ENCODE measurements around the gene FOXP3. TPM values are rescaled to one million over a fixed set of nuclear protein-coding genes. Genes with fewer than 3 reads are reported as not detected.

Gene FOXP3
- total and polyA plus RNA-seq, 2 of the 4 experiments (the other 2 are of a cell fraction): 0.05 TPM; not detected in 1

DNA sequence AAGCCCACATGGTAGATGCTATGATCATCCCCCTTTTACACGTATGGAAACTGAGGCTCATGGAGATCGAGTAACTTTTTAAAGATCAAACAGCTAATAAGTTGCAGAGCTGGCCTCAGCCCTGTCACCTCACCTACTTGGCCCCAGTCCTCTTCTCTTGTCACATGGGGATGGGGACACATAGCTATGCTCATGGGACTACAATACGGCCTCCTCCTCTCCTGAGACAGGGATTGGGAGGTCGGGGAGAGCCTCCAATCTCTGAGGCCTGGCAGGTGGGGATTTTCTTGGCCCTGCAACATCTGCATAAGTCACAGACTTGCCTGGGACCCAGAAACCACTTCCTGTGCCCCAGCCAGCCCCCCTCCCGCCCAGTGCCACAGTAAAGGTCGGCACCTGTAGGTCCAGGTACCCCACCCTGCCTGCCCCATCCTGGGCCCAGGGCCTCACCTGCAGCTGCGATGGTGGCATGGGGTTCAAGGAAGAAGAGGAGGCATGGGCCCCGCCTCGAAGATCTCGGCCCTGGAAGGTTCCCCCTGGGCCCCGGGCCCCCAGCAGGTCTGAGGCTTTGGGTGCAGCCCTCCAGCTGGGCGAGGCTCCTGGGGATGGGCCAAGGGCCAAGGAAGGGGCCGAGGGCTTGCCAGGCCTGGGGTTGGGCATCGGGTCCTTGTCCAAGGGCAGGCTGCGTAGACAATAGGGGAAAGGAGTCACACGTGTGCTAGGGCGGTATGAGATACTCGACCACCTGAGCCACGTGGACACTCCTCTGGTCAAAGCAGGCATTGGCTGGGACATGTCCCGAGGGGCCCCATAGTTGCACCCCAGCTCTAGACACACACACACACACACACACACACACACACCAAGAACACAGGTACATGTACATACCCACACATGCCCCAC, 6.4 kb downstream of the FOXP3 start:
- H4K8ac ChIP-seq (ENCODE audit: low read depth in 2 of 2, low read length in 2 of 2): no peak overlapping the region
- no peak overlapping the region for H2BK15ac ChIP-seq (ENCODE audit: low read depth, low read length)
- H4K20me1 ChIP-seq (ENCODE audit: insufficient read depth, low read length): no peaks in the 10 kb centered on the region
- H2BK5ac ChIP-seq (ENCODE audit: low read depth, low read length, poor library complexity, severe bottlenecking): no peak overlapping the region
- DNase-seq (no peak), ATAC-seq (ENCODE audit: low read depth) (no peak)
- H3K9ac ChIP-seq (ENCODE audit: low read depth, low read length): no peak overlapping the region
- peaks cover 3% of the 10 kb centered on the region; the same call in 1 of the 2 replicates for H3K27me3 ChIP-seq (ENCODE audit: control insufficient read depth, insufficient read depth, low read length)
- no peaks in the 10 kb centered on the region for H3K9me1 ChIP-seq (ENCODE audit: insufficient read depth, low read length)
- ChIA-PET CTCF (no interaction called here), POLR2A (ENCODE audit: unreplicated experiment) (no interaction called here)
- H3K79me1 ChIP-seq (ENCODE audit: low read depth in 1 of 2, low read length in 2 of 2): no peaks in the 10 kb centered on the region
- H4K5ac ChIP-seq (ENCODE audit: low read depth, low read length): no peak overlapping the region
- H3K4me3 ChIP-seq (ENCODE audit: insufficient read depth, low read depth, low read length): no peak overlapping the region
- H3K36me3 ChIP-seq (ENCODE audit: control insufficient read depth, insufficient read depth, low read length): no peaks in the 10 kb centered on the region
- H3K4ac ChIP-seq (ENCODE audit: low read depth, low read length): no peak overlapping the region
- dilution Hi-C loops (cut with HindIII; ENCODE audit: low sequenced_read_pairs, unreplicated experiment): no loop called here
- peaks cover 1% of the 10 kb centered on the region; the same call in 1 of the 2 replicates for H3K9me3 ChIP-seq (ENCODE audit: control insufficient read depth, insufficient read depth, low read length)
- H3K23ac ChIP-seq (ENCODE audit: low read depth, low read length): no peak overlapping the region
- H3K4me2 ChIP-seq (ENCODE audit: low read depth, low read length): no peak overlapping the region
- no peak overlapping the region for H3K18ac ChIP-seq (ENCODE audit: low read depth, low read length)
- no peak overlapping the region for H2BK20ac ChIP-seq (ENCODE audit: low read depth, low read length)
- no peak overlapping the region for H2AK9ac ChIP-seq (replicated peaks; ENCODE audit: low read depth, low read length, poor library complexity)
- H4K91ac ChIP-seq (ENCODE audit: insufficient read depth, low read depth, low read length): no peak overlapping the region
- WGBS, 2 experiments (ENCODE audit: extremely low coverage in 2 of 2, insufficient read length in 1 of 2): 40% methylated on average over 1 of the region's 20 CpGs; no CpG with 5 or more reads in 1 of the 2 experiments
- H2AK5ac ChIP-seq (ENCODE audit: low read depth, low read length): no peak overlapping the region
- H2AFZ ChIP-seq (replicated peaks; ENCODE audit: low read length, poor library complexity): no peak overlapping the region
- intact Hi-C loops (cut with micrococcal nuclease): no loop called here
- no peak overlapping the region for H3K56ac ChIP-seq (ENCODE audit: extremely low read depth, insufficient read depth, low read length)
- no peaks in the 10 kb centered on the region for H3K4me1 ChIP-seq (ENCODE audit: control insufficient read depth, insufficient read depth, low read length)
- no TSS peak for BruUV-seq (replicated peaks)
- H3K14ac ChIP-seq (replicated peaks; ENCODE audit: low read depth, low read length): no peak overlapping the region
- no peak overlapping the region for H3K27ac ChIP-seq (ENCODE audit: insufficient read depth, low read length)
- H2BK120ac ChIP-seq (ENCODE audit: low read depth, low read length): no peak overlapping the region
- in situ Hi-C loops (cut with MboI; ENCODE audit: low sequenced_read_pairs): no loop called here
- TF ChIP-seq, protein P1, sequence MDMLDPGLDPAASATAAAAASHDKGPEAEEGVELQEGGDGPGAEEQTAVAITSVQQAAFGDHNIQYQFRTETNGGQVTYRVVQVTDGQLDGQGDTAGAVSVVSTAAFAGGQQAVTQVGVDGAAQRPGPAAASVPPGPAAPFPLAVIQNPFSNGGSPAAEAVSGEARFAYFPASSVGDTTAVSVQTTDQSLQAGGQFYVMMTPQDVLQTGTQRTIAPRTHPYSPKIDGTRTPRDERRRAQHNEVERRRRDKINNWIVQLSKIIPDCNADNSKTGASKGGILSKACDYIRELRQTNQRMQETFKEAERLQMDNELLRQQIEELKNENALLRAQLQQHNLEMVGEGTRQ (IDR thresholded peaks at IDR 0.05; ENCODE audit: low read depth, low read length): no peak
- TF ChIP-seq RAD21 (IDR thresholded peaks at IDR 0.05; ENCODE audit: low read length): no peak
- no peak for TF ChIP-seq FOS (IDR thresholded peaks at IDR 0.05; ENCODE audit: low read depth, low read length)
- no peak for TF ChIP-seq BHLHE40 (IDR thresholded peaks at IDR 0.05; ENCODE audit: low read depth, low read length)
- TF ChIP-seq RFX5 (IDR thresholded peaks at IDR 0.05; ENCODE audit: low read depth, low read length): no peak
- TF ChIP-seq CHD1 (IDR thresholded peaks at IDR 0.05; ENCODE audit: low read depth, low read length): no peak
- TF ChIP-seq MXI1 (IDR thresholded peaks at IDR 0.05; ENCODE audit: borderline replicate concordance, low read depth, low read length): no peak
- TF ChIP-seq, protein P2, sequence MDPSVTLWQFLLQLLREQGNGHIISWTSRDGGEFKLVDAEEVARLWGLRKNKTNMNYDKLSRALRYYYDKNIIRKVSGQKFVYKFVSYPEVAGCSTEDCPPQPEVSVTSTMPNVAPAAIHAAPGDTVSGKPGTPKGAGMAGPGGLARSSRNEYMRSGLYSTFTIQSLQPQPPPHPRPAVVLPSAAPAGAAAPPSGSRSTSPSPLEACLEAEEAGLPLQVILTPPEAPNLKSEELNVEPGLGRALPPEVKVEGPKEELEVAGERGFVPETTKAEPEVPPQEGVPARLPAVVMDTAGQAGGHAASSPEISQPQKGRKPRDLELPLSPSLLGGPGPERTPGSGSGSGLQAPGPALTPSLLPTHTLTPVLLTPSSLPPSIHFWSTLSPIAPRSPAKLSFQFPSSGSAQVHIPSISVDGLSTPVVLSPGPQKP (IDR thresholded peaks at IDR 0.05; ENCODE audit: borderline replicate concordance, low read depth, low read length): no peak
- no peak for TF ChIP-seq NFE2L2 (IDR thresholded peaks at IDR 0.05; ENCODE audit: low read depth, low read length)
- TF ChIP-seq MAFK (IDR thresholded peaks at IDR 0.05; ENCODE audit: low read depth, low read length): no peak
- no peak for TF ChIP-seq RCOR1 (IDR thresholded peaks at IDR 0.05; ENCODE audit: insufficient replicate concordance, low read length)
- TF ChIP-seq SMC3 (IDR thresholded peaks at IDR 0.05; ENCODE audit: low read depth, low read length): no peak
- no peak for TF ChIP-seq MAZ (IDR thresholded peaks at IDR 0.05; ENCODE audit: borderline replicate concordance, low read depth, low read length)
- TF ChIP-seq POLR2A (IDR thresholded peaks at IDR 0.05; ENCODE audit: low read depth, low read length): no peak
- TF ChIP-seq, protein P3, sequence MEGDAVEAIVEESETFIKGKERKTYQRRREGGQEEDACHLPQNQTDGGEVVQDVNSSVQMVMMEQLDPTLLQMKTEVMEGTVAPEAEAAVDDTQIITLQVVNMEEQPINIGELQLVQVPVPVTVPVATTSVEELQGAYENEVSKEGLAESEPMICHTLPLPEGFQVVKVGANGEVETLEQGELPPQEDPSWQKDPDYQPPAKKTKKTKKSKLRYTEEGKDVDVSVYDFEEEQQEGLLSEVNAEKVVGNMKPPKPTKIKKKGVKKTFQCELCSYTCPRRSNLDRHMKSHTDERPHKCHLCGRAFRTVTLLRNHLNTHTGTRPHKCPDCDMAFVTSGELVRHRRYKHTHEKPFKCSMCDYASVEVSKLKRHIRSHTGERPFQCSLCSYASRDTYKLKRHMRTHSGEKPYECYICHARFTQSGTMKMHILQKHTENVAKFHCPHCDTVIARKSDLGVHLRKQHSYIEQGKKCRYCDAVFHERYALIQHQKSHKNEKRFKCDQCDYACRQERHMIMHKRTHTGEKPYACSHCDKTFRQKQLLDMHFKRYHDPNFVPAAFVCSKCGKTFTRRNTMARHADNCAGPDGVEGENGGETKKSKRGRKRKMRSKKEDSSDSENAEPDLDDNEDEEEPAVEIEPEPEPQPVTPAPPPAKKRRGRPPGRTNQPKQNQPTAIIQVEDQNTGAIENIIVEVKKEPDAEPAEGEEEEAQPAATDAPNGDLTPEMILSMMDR (conservative IDR thresholded peaks at IDR 0.05; ENCODE audit: low read depth, low read length): no peak
